Measurements from ENCODE around the gene CCDC82.

Gene CCDC82

DNA sequence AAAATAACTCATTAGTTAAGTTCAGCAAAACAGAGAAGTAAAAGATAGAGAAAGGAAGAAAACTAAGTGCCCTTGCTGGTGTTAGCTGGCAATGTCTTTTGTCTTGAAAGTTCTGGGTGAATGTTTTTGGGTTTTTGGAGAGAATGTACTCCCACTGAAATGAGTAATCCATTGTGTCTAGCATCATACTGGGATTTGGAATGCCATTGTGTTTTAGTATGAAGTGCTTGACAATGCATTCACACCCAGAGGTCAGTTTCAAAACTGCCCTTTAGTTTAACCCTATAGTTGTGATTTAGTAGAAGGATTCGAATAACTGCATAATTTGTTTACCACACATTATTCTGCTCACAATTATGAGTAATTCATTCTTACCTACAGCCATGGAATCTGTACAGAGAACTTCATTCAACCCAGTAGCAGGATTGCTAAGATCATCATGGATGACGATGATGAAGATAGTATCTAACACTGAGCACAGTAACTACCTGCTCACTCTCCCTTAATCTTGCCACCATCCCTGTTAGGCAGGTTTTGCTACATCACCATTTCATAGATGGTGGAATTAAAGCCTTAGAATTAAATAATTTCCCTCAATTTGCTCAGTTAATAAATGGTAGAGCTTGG lies 80.6 kb downstream of the CCDC82 start:
- no peaks in the 10 kb centered on the region for H3K9me3 ChIP-seq (ENCODE audit: severe bottlenecking)
- DNase-seq (ENCODE audit: low spot score) = no peak
- H3K4me1 ChIP-seq (ENCODE audit: insufficient read depth, poor library complexity, severe bottlenecking) = peaks cover 77% of the 10 kb centered on the region
- no peak for ATAC-seq (ENCODE audit: low read depth)
- H3K4me3 ChIP-seq (ENCODE audit: severe bottlenecking) = no peak overlapping the region
- no peaks in the 10 kb centered on the region for H3K36me3 ChIP-seq (ENCODE audit: low read depth)
- peak overlapping the region; percentile 98 for H3K27ac ChIP-seq (ENCODE audit: poor library complexity, severe bottlenecking)
- TF ChIP-seq, protein P1, sequence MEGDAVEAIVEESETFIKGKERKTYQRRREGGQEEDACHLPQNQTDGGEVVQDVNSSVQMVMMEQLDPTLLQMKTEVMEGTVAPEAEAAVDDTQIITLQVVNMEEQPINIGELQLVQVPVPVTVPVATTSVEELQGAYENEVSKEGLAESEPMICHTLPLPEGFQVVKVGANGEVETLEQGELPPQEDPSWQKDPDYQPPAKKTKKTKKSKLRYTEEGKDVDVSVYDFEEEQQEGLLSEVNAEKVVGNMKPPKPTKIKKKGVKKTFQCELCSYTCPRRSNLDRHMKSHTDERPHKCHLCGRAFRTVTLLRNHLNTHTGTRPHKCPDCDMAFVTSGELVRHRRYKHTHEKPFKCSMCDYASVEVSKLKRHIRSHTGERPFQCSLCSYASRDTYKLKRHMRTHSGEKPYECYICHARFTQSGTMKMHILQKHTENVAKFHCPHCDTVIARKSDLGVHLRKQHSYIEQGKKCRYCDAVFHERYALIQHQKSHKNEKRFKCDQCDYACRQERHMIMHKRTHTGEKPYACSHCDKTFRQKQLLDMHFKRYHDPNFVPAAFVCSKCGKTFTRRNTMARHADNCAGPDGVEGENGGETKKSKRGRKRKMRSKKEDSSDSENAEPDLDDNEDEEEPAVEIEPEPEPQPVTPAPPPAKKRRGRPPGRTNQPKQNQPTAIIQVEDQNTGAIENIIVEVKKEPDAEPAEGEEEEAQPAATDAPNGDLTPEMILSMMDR (IDR thresholded peaks at IDR 0.05; ENCODE audit: poor library complexity, severe bottlenecking) = no peak
- no peaks in the 10 kb centered on the region for H3K27me3 ChIP-seq (ENCODE audit: insufficient read depth, poor library complexity, severe bottlenecking)

DNA sequence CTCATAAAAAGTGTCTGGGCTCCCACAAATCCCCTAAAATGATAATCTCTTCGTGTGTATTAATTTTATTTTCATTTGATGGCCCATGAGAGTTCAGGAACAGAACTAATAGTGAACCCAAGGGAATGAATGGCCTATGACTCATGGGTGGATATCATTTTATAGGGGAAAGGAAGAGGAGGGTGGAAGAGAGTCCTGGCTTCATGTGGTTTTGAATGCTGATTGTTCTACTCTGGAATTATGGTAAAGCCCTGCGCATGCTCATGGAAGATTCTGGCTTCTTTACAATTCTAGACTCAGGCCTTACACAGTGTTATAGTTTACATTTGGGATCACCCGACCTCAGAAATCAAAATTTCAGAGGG lies 82.0 kb downstream of the CCDC82 start:
- no peaks in the 10 kb centered on the region for H3K36me3 ChIP-seq (ENCODE audit: low read depth)
- TF ChIP-seq, protein P1 (IDR thresholded peaks at IDR 0.05; ENCODE audit: poor library complexity, severe bottlenecking) = no peak
- ATAC-seq (ENCODE audit: low read depth) = peak; percentile 73
- peak overlapping the region; percentile 98 for H3K27ac ChIP-seq (ENCODE audit: poor library complexity, severe bottlenecking)
- H3K9me3 ChIP-seq (ENCODE audit: severe bottlenecking) = no peaks in the 10 kb centered on the region
- peaks cover 84% of the 10 kb centered on the region for H3K4me1 ChIP-seq (ENCODE audit: insufficient read depth, poor library complexity, severe bottlenecking)
- DNase-seq (ENCODE audit: low spot score) = no peak
- H3K27me3 ChIP-seq (ENCODE audit: insufficient read depth, poor library complexity, severe bottlenecking) = no peaks in the 10 kb centered on the region
- H3K4me3 ChIP-seq (ENCODE audit: severe bottlenecking) = no peak overlapping the region

DNA sequence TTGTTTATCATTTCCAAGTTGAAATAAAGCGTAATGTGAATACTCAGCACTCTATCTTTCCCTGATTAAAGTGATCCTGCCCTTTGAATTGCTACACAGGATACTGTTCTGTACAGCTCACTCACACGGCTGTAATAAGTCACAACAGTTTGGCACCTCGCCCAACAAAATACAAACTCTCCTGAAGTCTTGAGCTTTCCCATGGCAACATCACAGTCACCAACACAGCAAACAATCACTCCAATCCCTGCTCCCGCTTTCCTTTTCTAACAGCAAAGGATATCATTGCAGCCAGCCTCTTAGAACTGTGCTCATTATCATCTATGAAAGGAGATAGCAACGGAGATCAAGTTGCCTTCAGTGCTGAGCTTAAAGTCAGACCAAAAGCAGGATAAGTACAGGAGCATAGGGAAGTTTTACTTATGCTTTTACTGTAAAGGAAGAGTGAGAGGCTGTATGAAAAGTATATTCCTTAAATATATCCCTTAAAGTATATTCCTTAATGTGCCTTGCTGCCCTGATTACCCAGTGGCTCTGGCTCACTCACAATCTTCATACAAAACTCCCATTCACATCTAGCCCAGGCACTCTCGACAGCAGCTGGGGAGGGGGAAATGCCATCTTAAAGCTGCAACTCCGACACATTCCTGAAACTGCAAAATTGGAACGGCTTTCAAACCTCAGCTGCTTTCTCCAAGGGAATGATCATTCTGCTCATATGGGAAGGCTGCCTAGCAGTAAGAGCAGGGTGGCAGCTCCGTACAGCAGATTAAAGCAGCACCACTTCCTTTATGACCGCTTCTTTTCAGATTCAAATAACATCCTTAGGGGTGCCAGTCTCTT lies 82.6 kb downstream of the CCDC82 start:
- TF ChIP-seq, protein P1 (IDR thresholded peaks at IDR 0.05; ENCODE audit: poor library complexity, severe bottlenecking) = no peak
- no peak overlapping the region for H3K4me3 ChIP-seq (ENCODE audit: severe bottlenecking)
- no peaks in the 10 kb centered on the region for H3K36me3 ChIP-seq (ENCODE audit: low read depth)
- peaks cover 90% of the 10 kb centered on the region for H3K4me1 ChIP-seq (ENCODE audit: insufficient read depth, poor library complexity, severe bottlenecking)
- ATAC-seq (ENCODE audit: low read depth) = peak; percentile 77
- no peaks in the 10 kb centered on the region for H3K27me3 ChIP-seq (ENCODE audit: insufficient read depth, poor library complexity, severe bottlenecking)
- peak overlapping the region; percentile 98 for H3K27ac ChIP-seq (ENCODE audit: poor library complexity, severe bottlenecking)
- H3K9me3 ChIP-seq (ENCODE audit: severe bottlenecking) = no peaks in the 10 kb centered on the region
- peak; percentile 87 for DNase-seq (ENCODE audit: low spot score)

DNA sequence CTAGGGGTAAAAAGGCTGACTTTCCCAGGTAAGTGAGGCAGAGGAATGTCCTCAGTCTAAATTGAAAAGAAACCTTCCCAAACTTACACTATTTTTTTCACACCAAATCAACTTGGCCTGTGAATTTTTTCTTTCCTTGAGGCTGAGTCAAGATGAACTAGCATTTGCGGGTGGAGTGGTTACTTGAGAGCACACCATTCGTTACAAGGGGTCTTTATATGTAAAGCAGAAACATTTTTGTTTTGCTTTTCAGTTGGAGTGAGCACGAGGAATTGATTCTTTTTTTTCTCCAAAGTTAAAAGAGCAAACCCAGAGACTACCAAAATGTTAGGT lies 83.1 kb downstream of the CCDC82 start:
- TF ChIP-seq, protein P1 (IDR thresholded peaks at IDR 0.05; ENCODE audit: poor library complexity, severe bottlenecking) = no peak
- ATAC-seq (ENCODE audit: low read depth) = peak; percentile 3; the same call in 2 of the 3 replicates
- DNase-seq (ENCODE audit: low spot score) = no peak
- Histone ChIP-seq H3K4me3 (ENCODE audit: severe bottlenecking) (no peak overlapping the region), H3K4me1 (ENCODE audit: insufficient read depth, poor library complexity, severe bottlenecking) (peaks cover 90% of the 10 kb centered on the region), H3K27me3 (ENCODE audit: insufficient read depth, poor library complexity, severe bottlenecking) (no peaks in the 10 kb centered on the region), H3K9me3 (ENCODE audit: severe bottlenecking) (no peaks in the 10 kb centered on the region), H3K27ac (ENCODE audit: poor library complexity, severe bottlenecking) (peak overlapping the region; percentile 98), H3K36me3 (ENCODE audit: low read depth) (no peaks in the 10 kb centered on the region)

DNA sequence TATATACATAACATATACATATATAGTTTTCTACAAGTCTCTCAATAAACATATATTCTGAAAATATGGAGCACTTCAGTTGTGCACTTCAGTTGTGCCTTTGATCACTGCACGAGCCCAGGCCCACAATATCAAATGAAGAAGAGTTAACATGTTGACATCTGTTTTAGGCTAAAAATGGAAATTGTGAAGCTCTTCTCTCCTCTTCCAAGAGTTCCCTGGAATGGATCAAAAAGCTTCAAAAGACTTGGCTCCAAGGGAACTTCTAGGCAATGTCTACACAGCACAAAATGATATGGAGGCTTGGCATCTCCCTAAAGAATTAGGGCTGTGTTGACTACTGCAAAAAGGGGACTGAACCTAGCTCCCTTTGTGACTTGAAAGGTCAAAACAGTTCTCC lies 83.6 kb downstream of the CCDC82 start:
- DNase-seq (ENCODE audit: low spot score) (no peak), ATAC-seq (ENCODE audit: low read depth) (no peak)
- peaks cover 85% of the 10 kb centered on the region for H3K4me1 ChIP-seq (ENCODE audit: insufficient read depth, poor library complexity, severe bottlenecking)
- TF ChIP-seq, protein P1 (IDR thresholded peaks at IDR 0.05; ENCODE audit: poor library complexity, severe bottlenecking) = no peak
- H3K27ac ChIP-seq (ENCODE audit: poor library complexity, severe bottlenecking) = peak overlapping the region; percentile 98
- H3K36me3 ChIP-seq (ENCODE audit: low read depth) = no peaks in the 10 kb centered on the region
- no peak overlapping the region for H3K4me3 ChIP-seq (ENCODE audit: severe bottlenecking)
- no peaks in the 10 kb centered on the region for H3K27me3 ChIP-seq (ENCODE audit: insufficient read depth, poor library complexity, severe bottlenecking)
- H3K9me3 ChIP-seq (ENCODE audit: severe bottlenecking) = no peaks in the 10 kb centered on the region
